Measurements from ENCODE around the gene RRP1B. TPM values are rescaled to one million over a fixed set of nuclear protein-coding genes. Genes with fewer than 3 reads are reported as not detected.
"Not testable (repeated sequence)": the region's sequence is repeated elsewhere in the genome, so short reads cannot be mapped to it uniquely, and the experiment has no call there.

Gene RRP1B
- total and polyA plus RNA-seq, 5 donors, result 4.7 to 12.5 (median 11.2) TPM

DNA sequence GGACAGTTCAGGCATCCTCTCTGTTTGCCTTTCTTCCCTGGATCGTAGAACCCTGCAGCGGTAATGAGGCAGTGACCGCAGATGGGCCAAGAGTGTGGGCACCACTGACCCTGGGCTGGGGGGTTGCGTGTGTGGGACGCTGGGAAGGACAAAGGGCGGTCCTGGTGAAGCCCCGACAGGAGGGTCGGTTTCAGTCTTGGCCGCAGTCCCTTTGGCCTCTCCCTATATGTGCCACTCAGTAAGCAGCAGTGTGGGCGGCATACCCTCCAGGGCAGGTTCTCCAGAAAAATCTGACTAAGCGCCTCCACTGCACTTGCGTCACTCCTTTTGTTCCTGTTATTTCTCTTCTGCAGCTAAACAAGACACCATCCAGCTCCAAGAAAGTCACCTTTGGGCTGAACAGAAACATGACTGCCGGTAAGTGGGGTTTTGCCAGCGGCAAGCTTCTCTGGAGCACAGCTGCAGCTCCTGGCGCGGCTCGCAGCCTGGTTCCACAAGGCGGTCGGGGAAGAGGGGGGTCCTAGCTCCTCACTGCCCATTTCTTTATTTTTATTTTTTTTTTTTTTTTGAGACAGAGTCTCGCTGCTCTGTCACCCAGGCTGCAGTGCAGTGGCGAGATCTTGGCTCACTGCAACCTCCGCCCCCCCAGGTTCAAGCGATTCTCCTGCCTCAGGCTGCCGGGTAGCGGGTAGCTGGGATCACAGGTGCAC is 31.9 kb downstream of the RRP1B start:
- DNase-seq (no peak), ATAC-seq (no peak)
- no peak overlapping the region for H3K4me3 ChIP-seq (ENCODE audit: low read length)
- H3K9me3 ChIP-seq (ENCODE audit: control insufficient read depth, low read length), result no peaks in the 10 kb centered on the region
- WGBS, result 96% methylated on average over 25 of the region's 25 CpGs
- H3K27ac ChIP-seq (ENCODE audit: low read length), result no peak overlapping the region
- intact Hi-C loops (cut with DNase I), result no loop called here
- H3K4me1 ChIP-seq (ENCODE audit: control insufficient read depth, insufficient read depth, low read length), result no peaks in the 10 kb centered on the region
- no peaks in the 10 kb centered on the region for H3K27me3 ChIP-seq (ENCODE audit: control insufficient read depth, insufficient read depth)

GRCh38 chr21:43691801-43692200 is 32.4 kb downstream of the RRP1B start:
- Histone ChIP-seq H3K27ac (ENCODE audit: low read length) (no peak overlapping the region), H3K27me3 (ENCODE audit: control insufficient read depth, insufficient read depth) (no peaks in the 10 kb centered on the region), H3K4me1 (ENCODE audit: control insufficient read depth, insufficient read depth, low read length) (no peaks in the 10 kb centered on the region), H3K4me3 (ENCODE audit: low read length) (no peak overlapping the region), H3K9me3 (ENCODE audit: control insufficient read depth, low read length) (no peaks in the 10 kb centered on the region)
- 90% methylated on average over 10 of the region's 10 CpGs for WGBS
- ATAC-seq (no peak), DNase-seq (no peak)
- intact Hi-C loops (cut with DNase I), result no loop called here

DNA sequence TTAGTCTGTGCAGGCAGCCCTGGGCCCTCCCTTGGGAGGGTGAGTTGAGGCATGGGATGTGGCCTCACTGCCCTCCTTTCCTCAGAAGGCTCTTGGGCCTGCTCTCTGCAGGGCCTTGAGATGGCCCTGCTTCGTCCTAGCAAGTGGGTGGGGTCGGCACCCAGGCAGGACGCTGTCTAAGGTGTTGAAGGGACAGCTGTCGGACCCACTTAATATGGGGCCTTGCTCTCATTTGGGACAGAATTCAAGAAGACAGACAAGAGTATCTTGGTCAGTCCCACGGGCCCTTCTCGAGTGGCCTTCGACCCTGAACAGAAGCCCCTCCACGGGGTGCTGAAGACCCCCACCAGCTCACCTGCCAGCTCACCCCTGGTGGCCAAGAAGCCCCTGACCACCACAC is 33.6 kb downstream of the RRP1B start:
- DNase-seq, result no peak
- no peak overlapping the region for H3K4me3 ChIP-seq (ENCODE audit: low read length)
- no peaks in the 10 kb centered on the region for H3K27me3 ChIP-seq (ENCODE audit: control insufficient read depth, insufficient read depth)
- no peak overlapping the region for H3K27ac ChIP-seq (ENCODE audit: low read length)
- intact Hi-C loops (cut with DNase I), result no loop called here
- H3K4me1 ChIP-seq (ENCODE audit: control insufficient read depth, insufficient read depth, low read length), result no peaks in the 10 kb centered on the region
- 92% methylated on average over 8 of the region's 8 CpGs for WGBS
- no peaks in the 10 kb centered on the region for H3K9me3 ChIP-seq (ENCODE audit: control insufficient read depth, low read length)
- no peak for ATAC-seq

DNA sequence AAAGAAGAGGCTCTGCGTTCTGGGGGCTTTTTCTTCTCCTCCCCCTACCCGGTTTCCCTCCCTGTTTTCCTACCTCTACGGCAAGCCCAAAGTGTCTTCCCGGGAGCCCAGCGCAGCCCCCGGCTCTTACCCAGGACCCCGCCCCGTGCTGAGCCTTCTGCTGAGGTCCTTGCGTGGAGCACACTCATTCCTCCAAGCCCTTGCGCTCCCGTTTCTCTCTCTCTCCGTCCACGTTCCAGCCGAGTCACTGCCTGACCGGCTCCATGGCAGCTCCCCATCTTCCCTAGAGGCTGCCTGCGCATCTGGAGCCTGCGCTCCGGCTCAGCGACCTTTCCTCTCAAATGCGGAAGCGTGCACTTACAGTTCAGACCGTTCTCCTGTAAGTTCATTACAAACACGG is 34.6 kb downstream of the RRP1B start:
- WGBS, result 93% methylated on average over 23 of the region's 23 CpGs
- no peak for DNase-seq
- Histone ChIP-seq H3K27ac (ENCODE audit: low read length) (no peak overlapping the region), H3K4me3 (ENCODE audit: low read length) (no peak overlapping the region), H3K27me3 (ENCODE audit: control insufficient read depth, insufficient read depth) (no peaks in the 10 kb centered on the region), H3K4me1 (ENCODE audit: control insufficient read depth, insufficient read depth, low read length) (no peaks in the 10 kb centered on the region), H3K9me3 (ENCODE audit: control insufficient read depth, low read length) (no peaks in the 10 kb centered on the region)
- no peak for ATAC-seq
- intact Hi-C loops (cut with DNase I), result no loop called here

DNA sequence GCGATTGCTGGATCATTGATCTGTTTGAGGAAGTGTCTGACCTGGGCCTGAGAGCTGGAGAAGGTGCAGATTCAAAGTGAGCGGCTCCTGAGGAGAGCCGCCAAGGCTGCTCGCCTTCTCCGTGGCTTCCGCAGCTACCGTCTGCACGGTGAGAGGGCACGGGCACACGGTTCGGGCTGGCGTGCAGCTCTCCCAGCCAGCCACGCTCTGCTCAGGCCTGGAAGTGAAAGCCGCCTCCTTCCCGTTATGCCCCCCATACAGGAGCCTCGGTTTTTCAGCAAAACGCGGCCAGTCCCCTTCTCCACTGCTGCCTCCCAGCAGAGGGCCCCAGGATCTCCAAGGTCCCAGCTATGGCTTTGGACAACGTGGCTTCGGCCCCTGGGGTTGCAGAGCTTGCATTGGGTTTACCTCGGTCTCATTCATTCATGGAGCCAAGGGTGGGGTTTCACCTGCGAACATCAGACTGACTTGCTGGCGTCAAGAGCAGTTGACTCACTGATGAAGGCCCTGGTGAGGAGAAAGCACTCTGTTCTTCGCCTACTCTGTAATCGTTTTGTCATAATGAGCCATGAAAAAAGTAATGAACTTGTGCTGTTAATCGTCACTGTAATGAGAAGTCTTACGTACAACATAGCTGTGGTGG is 35.2 kb downstream of the RRP1B start:
- 92% methylated on average over 27 of the region's 27 CpGs for WGBS
- Histone ChIP-seq H3K4me3 (ENCODE audit: low read length) (no peak overlapping the region), H3K4me1 (ENCODE audit: control insufficient read depth, insufficient read depth, low read length) (no peaks in the 10 kb centered on the region), H3K27ac (ENCODE audit: low read length) (no peak overlapping the region), H3K9me3 (ENCODE audit: control insufficient read depth, low read length) (no peaks in the 10 kb centered on the region), H3K27me3 (ENCODE audit: control insufficient read depth, insufficient read depth) (no peaks in the 10 kb centered on the region)
- DNase-seq (no peak), ATAC-seq (no peak)
- intact Hi-C loops (cut with DNase I), result no loop called here

- ATAC-seq, result no peak
- Histone ChIP-seq H3K27me3 (ENCODE audit: control insufficient read depth, insufficient read depth) (no peaks in the 10 kb centered on the region), H3K4me3 (ENCODE audit: low read length) (no peak overlapping the region), H3K9me3 (ENCODE audit: control insufficient read depth, low read length) (no peaks in the 10 kb centered on the region), H3K4me1 (ENCODE audit: control insufficient read depth, insufficient read depth, low read length) (no peaks in the 10 kb centered on the region), H3K27ac (ENCODE audit: low read length) (no peak overlapping the region)
- intact Hi-C loops (cut with DNase I), result no loop called here
- DNase-seq, result no peak
- WGBS, result 97% methylated on average over 17 of the region's 17 CpGs
These were observed 36.9 kb downstream of the RRP1B start for GRCh38 chr21:43696214-43696613.

DNA sequence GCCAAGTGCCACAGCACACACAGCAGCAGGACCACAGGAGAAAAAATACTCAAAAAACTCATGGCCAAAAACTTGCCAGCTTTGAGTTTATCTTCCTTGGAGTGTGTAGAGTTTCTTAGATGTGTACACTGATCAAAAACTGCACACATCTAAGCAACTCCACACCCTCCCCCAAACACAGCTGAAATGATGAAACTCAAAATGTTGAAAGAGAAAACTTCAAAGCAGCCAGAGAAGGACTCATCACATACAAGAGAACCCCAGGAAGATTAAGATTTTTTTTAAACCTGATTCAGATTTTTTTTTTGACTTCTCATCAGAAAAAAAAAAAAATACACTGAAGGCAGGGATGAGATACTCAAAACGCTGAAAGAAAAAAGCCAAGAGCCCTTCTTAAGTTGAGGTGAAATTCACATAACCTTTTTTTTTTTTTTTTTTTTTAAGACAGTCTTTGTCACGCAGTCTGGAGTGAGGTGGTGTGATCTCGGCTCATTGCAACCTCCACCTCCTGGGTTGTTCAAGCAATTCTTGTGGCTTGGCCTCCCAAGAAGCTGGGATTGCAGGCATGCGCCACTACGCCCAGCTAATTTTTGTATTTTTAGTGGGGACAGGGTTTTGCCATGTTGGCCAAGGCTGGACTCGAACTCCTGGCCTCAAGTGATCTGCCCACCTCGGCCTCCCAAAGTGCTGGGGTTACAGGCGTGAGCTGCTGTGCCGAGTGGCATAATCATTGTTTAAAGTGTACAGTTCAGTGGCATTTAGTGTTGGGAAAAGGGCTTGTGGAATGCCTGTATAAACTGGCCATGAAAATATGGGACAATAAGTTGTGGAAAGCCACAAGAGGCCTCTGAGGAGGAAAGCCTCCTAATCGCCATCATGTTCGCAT is 38.6 kb downstream of the RRP1B start:
- Histone ChIP-seq H3K4me3 (ENCODE audit: low read length) (no peak overlapping the region), H3K27ac (ENCODE audit: low read length) (no peak overlapping the region), H3K4me1 (ENCODE audit: control insufficient read depth, insufficient read depth, low read length) (peaks cover 3% of the 10 kb centered on the region), H3K9me3 (ENCODE audit: control insufficient read depth, low read length) (no peaks in the 10 kb centered on the region), H3K27me3 (ENCODE audit: control insufficient read depth, insufficient read depth) (no peaks in the 10 kb centered on the region)
- ATAC-seq (no peak), DNase-seq (peak in 1 of 3 donors; percentile 7)
- 85% methylated on average over 11 of the region's 11 CpGs for WGBS
- intact Hi-C loops (cut with DNase I), result no loop called here

DNA sequence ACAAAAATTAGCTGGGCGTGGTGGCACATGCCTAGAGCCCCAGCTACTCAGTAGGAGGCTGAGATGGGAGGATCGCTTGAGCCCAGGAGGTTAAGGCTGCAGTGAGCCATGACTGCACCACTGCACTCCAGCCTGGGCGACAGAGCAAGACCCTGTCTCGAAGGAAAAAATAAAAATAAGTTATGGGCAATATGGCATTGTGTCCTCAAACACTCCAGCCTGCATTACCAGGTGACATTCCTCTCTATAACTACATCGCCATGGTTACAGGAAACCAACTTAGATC is 40.1 kb downstream of the RRP1B start:
- H3K27me3 ChIP-seq (ENCODE audit: control insufficient read depth, insufficient read depth); H3K9me3 ChIP-seq (ENCODE audit: control insufficient read depth, low read length); intact Hi-C loops (cut with DNase I); H3K27ac ChIP-seq (ENCODE audit: low read length); ATAC-seq; H3K4me3 ChIP-seq (ENCODE audit: low read length); H3K4me1 ChIP-seq (ENCODE audit: control insufficient read depth, insufficient read depth, low read length): not testable (repeated sequence)
- DNase-seq, result peak in 1 of 3 donors; percentile 11
- WGBS, result 82% methylated on average over 5 of the region's 5 CpGs

DNA sequence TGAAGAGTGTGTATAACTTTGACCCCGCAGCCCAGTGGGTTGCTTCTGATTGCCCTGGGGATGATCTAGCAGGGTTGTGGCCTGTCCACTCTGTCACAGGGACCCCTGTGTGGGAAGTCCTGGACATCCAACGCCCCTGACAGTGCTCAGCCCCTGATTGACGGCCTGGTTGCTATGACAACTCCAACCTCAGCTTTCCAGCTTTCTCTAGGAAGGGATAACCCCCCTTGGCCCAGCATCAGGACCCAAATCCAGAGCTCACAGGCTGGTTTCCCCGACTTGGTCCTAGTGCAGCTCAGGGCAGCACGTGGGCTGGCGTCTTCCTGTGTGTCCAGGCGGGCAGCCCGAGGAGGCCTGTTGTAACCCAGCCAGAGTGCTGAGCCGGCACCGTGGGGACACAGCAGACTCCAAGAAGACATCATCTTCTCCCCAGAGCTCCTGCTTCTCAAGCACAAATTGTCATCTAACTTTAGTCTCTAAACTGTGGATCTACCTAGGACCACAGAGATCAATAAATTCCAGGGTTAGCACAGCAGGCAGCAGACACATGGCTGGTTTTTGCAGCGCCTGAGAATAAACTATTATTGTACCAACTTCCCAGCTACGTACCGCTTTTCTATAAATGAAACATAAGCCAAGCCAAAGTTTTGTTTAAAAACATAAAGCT is 40.7 kb downstream of the RRP1B start:
- no peaks in the 10 kb centered on the region for H3K9me3 ChIP-seq (ENCODE audit: control insufficient read depth, low read length)
- peaks cover 8% of the 10 kb centered on the region for H3K4me1 ChIP-seq (ENCODE audit: control insufficient read depth, insufficient read depth, low read length)
- WGBS, result 77% methylated on average over 13 of the region's 13 CpGs
- intact Hi-C loops (cut with DNase I), result no loop called here
- H3K4me3 ChIP-seq (ENCODE audit: low read length), result no peak overlapping the region
- H3K27ac ChIP-seq (ENCODE audit: low read length), result no peak overlapping the region
- DNase-seq, result peak in 1 of 3 donors; percentile 46
- no peaks in the 10 kb centered on the region for H3K27me3 ChIP-seq (ENCODE audit: control insufficient read depth, insufficient read depth)
- ATAC-seq, result peak in 1 of 2 donors; percentile 9

DNA sequence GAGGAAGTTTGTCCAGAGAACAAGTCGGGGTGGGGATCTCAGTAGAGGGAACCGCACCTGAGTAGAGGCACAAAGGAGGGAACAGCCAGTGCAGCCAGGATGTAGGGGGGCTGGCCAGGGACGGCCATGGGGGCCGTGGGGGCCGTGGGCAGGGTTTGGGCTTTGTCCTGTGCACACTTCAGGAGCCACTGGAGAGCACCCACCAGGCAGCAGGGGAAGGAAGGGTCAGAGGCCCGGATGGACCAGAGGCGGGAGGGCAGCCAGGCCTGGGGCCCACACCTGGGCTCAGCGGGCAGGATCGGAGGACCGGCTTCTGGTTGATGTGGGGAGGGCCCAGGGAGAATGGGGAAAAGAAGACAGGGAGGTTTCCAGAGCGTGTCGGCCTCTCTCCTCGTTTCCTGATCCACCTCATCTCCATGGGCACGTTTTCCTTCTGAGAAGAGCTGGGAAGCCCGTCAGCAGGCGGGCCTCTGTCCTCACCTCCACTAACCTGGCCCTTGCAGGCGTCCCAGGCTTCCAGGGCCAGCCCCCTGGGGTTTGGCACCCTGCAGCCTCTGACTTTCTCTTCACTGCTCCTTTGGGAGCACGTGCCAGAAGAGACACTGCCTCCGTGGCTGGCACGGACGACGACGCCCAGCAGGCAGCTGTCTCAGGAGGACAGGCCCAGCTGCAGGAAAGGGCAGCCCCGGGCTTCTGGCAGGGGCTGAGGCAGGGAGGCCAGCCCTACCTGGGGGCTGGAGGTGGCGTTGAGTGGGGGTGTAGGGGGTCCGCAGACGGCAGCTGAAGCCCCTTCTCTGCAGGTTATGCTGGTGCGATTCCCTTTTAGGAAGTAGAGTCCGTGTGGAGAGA is 42.8 kb downstream of the RRP1B start:
- DNase-seq (peak in 1 of 3 donors; percentile 51), ATAC-seq (peak; percentile 11 to 33)
- peaks cover 8% of the 10 kb centered on the region for H3K4me1 ChIP-seq (ENCODE audit: control insufficient read depth, insufficient read depth, low read length)
- H3K27ac ChIP-seq (ENCODE audit: low read length), result peak overlapping the region; percentile 60
- no peak overlapping the region for H3K4me3 ChIP-seq (ENCODE audit: low read length)
- intact Hi-C loops (cut with DNase I), result no loop called here
- H3K27me3 ChIP-seq (ENCODE audit: control insufficient read depth, insufficient read depth), result no peaks in the 10 kb centered on the region
- no peaks in the 10 kb centered on the region for H3K9me3 ChIP-seq (ENCODE audit: control insufficient read depth, low read length)
- 68% methylated on average over 29 of the region's 29 CpGs for WGBS

Measured in right cardiac atrium (tissue), 5 donors.